Thyroid gland (tissue), 4 donors: Measurements from ENCODE around the gene FOXP1. TPM values are rescaled to one million over a fixed set of nuclear protein-coding genes. Genes with fewer than 3 reads are reported as not detected.
A peak's percentile ranks its signal among the peaks of the same experiment; 100 is the strongest.

Source experiments
- DNase-seq, 2 donors: peaks; one replicate each; pipeline ENCODE4 v3.0.0-alpha.2; 2019
- H3K27ac ChIP-seq, 3 donors: fragments of 200-600 bp; sonication (generic); 1 replicate in 2 of 3; 2 replicates in 1 of 3; pipeline ENCODE4 v1.5.1; 2016 to 2019; ENCODE audit warnings: mild to moderate bottlenecking in 1 of 3, moderate library complexity in 1 of 3
- H3K27me3 ChIP-seq: fragments of 200-600 bp; sonication (generic); one replicate; pipeline ENCODE4 v1.5.1; 2019
- H3K36me3 ChIP-seq, 2 donors: fragments of 200-600 bp; sonication (generic); one replicate each; pipeline ENCODE4 v1.5.1; 2016 to 2019
- H3K4me1 ChIP-seq, 2 donors: fragments of 200-600 bp; sonication (generic); one replicate each; pipeline ENCODE4 v1.5.1; 2017 to 2019
- H3K4me3 ChIP-seq, 3 donors: fragments of 200-600 bp; sonication (generic); replicated peaks in 1 of 3; 1 replicate in 2 of 3; 2 replicates in 1 of 3; pipeline ENCODE4 v1.5.1; 2016; ENCODE audit warnings: mild to moderate bottlenecking in 1 of 3
- H3K9me3 ChIP-seq: fragments of 200-600 bp; sonication (generic); one replicate; pipeline ENCODE4 v1.5.1; 2017
- POLR2A ChIP-seq, 2 donors: fragments of 450-650 bp; IDR thresholded peaks; one replicate each; pipeline ENCODE4 v1.6.1; 2017; ENCODE audit warnings: antibody characterized with exemption in 2 of 2, mild to moderate bottlenecking in 2 of 2, moderate library complexity in 1 of 2
- WGBS, 2 donors: methylation state at CpG; one replicate each; pipeline ENCODE4 v1.1.5; 2017; 5-methylcytosine and 5-hydroxymethylcytosine counted together
- intact Hi-C: fragments of 100-400 bp; cut with DNase I; formaldehyde crosslinking; loops from one replicate; pipeline ENCODE4 v1.15.1; 2023
- total RNA-seq, 4 donors: library from RNA; depleted of rRNA; stranded (reverse); fragments of >200 nt; gene quantifications; one replicate each; pipeline ENCODE4 v1.2.3, GENCODE V29; 2016
- TF ChIP-seq, protein P1 (sequence below), 6 experiments: fragments of 200-600 bp in 3 of 6; fragments of 450-650 bp in 3 of 6; sonication (generic) in 3 of 6; IDR thresholded peaks; one replicate each; pipeline ENCODE4 v1.5.1; 2016 to 2019; ENCODE audit warnings: antibody characterized with exemption in 6 of 6, mild to moderate bottlenecking in 2 of 6, inconsistent platforms in 1 of 6, moderate library complexity in 1 of 6

Gene FOXP1
- total RNA-seq, 4 donors from 2014 or later: 111 to 187 (median 141) TPM

DNA sequence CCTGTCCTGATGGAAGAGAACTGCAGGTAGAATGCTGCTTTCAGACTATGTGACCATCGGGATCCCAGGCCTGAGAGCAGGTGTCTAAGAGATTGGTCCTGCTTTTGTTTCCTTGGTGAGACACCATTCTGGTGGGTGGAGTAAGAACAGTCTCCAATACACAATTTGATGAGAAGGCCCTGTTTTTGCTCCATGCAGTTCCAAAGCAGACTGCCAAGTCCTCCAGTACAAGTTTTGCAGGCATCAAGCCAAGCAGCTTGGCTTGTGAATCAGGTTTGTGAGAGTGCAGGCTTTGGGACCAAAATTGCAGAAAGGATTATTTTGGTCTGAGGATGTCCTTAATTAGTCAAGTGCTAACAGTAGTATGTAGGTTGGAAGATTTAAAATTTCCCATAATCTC is 381.6 kb downstream of the FOXP1 start:
- DNase-seq: peak; percentile 84 to 90
- H3K27ac ChIP-seq: peak overlapping the region in 1 of 3 donors; percentile 5
- 18 to 22% methylated on average over 1 of the region's 1 CpG for WGBS, 2 donors
- H3K9me3 ChIP-seq: no peaks in the 10 kb centered on the region
- peaks cover 0 to 11% of the 10 kb centered on the region in 2 donors for H3K4me1 ChIP-seq
- no peak for TF ChIP-seq POLR2A (IDR thresholded peaks at IDR 0.05)
- no peaks in the 10 kb centered on the region for H3K36me3 ChIP-seq
- H3K4me3 ChIP-seq: no peak overlapping the region
- H3K27me3 ChIP-seq: no peaks in the 10 kb centered on the region
- intact Hi-C loops: no loop called here

DNA sequence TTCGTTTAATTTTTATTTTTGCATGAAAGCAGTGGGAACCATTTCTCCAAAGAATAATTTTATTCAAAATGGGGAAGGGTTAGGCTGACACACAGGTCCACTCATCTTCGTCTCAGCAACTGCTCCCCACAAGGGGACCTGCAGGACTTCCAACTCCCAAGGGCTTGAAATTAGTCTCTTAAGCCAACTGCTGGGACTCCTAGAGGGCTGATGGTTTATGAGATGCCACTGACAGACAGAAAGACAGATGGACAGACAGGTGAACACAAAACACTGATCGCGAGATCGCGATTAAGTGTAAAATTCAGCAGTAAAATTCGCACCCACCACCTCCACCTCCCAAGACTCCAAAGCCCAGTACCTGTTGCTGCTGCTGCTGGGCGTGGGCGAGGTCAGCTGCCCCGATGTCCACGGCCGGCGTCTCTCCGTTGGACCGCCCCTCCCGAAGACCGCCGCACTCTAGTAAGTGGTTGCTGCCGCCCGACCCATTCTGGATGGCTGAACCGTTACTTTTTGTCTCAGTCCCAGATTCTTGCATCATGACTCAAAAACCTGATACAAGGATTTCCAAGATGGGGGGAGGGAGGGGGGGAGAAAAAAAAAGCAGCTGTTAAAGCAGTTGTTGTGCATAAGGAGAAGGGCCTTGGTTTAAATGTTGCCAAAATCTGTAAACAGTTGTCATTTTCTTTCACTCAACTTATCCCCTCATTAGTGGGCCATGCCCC is 385.5 kb downstream of the FOXP1 start:
- Histone ChIP-seq H3K4me1 (peaks cover 7 to 23% of the 10 kb centered on the region in 2 donors), H3K36me3 (no peaks in the 10 kb centered on the region), H3K27me3 (no peaks in the 10 kb centered on the region), H3K27ac (no peak overlapping the region), H3K4me3 (no peak overlapping the region), H3K9me3 (no peaks in the 10 kb centered on the region)
- DNase-seq: no peak
- 98% methylated on average over 21 of the region's 21 CpGs for WGBS, 2 donors
- TF ChIP-seq POLR2A (IDR thresholded peaks at IDR 0.05): no peak
- TF ChIP-seq, protein P1, sequence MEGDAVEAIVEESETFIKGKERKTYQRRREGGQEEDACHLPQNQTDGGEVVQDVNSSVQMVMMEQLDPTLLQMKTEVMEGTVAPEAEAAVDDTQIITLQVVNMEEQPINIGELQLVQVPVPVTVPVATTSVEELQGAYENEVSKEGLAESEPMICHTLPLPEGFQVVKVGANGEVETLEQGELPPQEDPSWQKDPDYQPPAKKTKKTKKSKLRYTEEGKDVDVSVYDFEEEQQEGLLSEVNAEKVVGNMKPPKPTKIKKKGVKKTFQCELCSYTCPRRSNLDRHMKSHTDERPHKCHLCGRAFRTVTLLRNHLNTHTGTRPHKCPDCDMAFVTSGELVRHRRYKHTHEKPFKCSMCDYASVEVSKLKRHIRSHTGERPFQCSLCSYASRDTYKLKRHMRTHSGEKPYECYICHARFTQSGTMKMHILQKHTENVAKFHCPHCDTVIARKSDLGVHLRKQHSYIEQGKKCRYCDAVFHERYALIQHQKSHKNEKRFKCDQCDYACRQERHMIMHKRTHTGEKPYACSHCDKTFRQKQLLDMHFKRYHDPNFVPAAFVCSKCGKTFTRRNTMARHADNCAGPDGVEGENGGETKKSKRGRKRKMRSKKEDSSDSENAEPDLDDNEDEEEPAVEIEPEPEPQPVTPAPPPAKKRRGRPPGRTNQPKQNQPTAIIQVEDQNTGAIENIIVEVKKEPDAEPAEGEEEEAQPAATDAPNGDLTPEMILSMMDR (IDR thresholded peaks at IDR 0.05): no peak
- intact Hi-C loops: no loop called here

DNA sequence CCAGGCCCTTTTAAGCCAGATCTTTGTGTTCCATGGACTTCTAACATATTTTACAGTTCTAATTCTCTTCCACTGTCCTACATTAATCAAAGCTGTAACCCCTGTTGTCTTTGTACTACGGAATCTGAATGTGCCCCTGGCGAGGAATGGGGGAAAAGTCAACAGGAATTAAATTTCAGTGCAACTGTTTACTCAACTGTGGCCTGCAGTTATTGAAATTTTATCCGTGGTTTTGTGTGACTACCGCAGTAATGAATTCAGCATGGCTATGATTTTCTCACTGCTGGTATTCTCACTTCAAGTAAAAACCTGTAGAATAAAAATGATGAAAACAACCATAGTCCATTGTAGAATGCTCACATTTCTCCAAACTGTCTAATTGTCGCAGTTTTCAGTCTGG is 388.0 kb downstream of the FOXP1 start:
- H3K36me3 ChIP-seq: no peaks in the 10 kb centered on the region
- no peak for TF ChIP-seq POLR2A (IDR thresholded peaks at IDR 0.05)
- TF ChIP-seq, protein P1 (IDR thresholded peaks at IDR 0.05): no peak
- no peaks in the 10 kb centered on the region for H3K27me3 ChIP-seq
- peaks cover 14 to 22% of the 10 kb centered on the region in 2 donors for H3K4me1 ChIP-seq
- H3K27ac ChIP-seq: peak overlapping the region in 1 of 3 donors; percentile 21
- intact Hi-C loops: no loop called here
- peak; percentile 21 to 37 for DNase-seq
- no peaks in the 10 kb centered on the region for H3K9me3 ChIP-seq
- no peak overlapping the region for H3K4me3 ChIP-seq
- 49 to 50% methylated on average over 5 of the region's 5 CpGs for WGBS, 2 donors

DNA sequence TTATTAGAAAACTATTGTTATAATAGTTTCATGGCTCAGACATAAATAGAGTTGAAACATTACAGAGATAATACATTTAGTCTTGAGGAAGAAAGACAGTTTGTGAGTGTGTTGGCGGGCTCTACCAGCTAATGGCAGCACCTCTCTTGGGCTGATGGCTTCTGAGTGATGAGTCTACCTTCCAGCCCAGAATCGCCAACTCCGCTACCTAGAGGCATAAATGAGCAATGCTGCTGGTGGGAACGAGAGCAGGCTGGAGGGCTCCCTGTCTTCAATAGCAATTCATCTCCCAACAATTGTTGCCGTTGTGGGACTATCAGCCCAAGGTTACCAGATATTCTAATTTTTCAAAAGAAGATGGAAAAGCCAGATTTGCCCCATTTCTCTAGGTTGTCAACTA is 388.7 kb downstream of the FOXP1 start:
- Histone ChIP-seq H3K9me3 (no peaks in the 10 kb centered on the region), H3K4me3 (no peak overlapping the region), H3K27ac (no peak overlapping the region), H3K27me3 (no peaks in the 10 kb centered on the region), H3K36me3 (no peaks in the 10 kb centered on the region), H3K4me1 (peaks cover 14 to 22% of the 10 kb centered on the region in 2 donors)
- intact Hi-C loops: no loop called here
- no peak for DNase-seq
- 91 to 96% methylated on average over 5 of the region's 5 CpGs for WGBS, 2 donors
- TF ChIP-seq POLR2A (IDR thresholded peaks at IDR 0.05): no peak
- TF ChIP-seq, protein P1 (IDR thresholded peaks at IDR 0.05): no peak

DNA sequence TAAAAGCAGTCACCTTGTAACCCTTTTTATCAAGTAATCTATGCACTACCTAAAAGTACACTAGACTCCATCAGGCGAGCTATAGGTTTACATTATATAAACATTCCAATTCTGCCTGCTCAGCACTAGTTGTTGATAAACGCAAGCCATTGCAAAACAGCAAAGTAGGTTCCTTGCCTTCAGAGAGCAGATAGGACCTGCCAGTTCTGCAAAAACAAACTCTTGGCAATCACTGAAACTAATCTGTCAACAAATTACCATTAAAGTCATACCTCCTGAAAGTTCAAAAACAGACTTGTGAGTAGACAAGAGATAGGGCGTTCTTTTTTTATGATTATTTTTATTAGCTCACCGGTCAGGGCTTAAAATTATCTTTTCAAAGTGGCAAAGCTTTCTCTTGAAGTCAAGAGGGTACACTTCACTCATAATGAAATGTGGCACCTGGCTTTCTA is 392.5 kb downstream of the FOXP1 start:
- 38 to 47% methylated on average over 4 of the region's 4 CpGs for WGBS, 2 donors
- intact Hi-C loops: no loop called here
- peaks cover 14 to 22% of the 10 kb centered on the region in 2 donors for H3K4me1 ChIP-seq
- H3K27me3 ChIP-seq: no peaks in the 10 kb centered on the region
- TF ChIP-seq POLR2A (IDR thresholded peaks at IDR 0.05): no peak
- TF ChIP-seq, protein P1 (IDR thresholded peaks at IDR 0.05): no peak
- H3K27ac ChIP-seq: no peak overlapping the region
- H3K9me3 ChIP-seq: no peaks in the 10 kb centered on the region
- DNase-seq: no peak
- H3K36me3 ChIP-seq: no peaks in the 10 kb centered on the region
- H3K4me3 ChIP-seq: no peak overlapping the region
